K562 (cell line): ENCODE results near the gene ETV7. TPM values are rescaled to one million over a fixed set of nuclear protein-coding genes. Genes with fewer than 3 reads are reported as not detected.
A peak's percentile ranks its signal among the peaks of the same experiment; 100 is the strongest.

Experiments used
- ATAC-seq: fragments of 200-7000 bp; cut with Tn5 transposase; 3 replicates; pipeline ENCODE4 v1.9.1; 2020; ENCODE audit warnings: moderate library complexity
- BruUV-seq: library from RNA; stranded (reverse); fragments of 400-500 nt; replicated peaks from 2 replicates; lab custom pipeline; 2021; lab: Mats Ljungman, UMichigan
- CTCF ChIA-PET: fragments of 300-600 bp; formaldehyde crosslinking; extraction: SDS; loops from one replicate; lab custom pipeline; 2021; ENCODE audit warnings: low intra/inter-chr PET ratio; lab: Yijun Ruan, JAX
- POLR2A ChIA-PET: fragments of 300-600, 350-650 bp; sonication (Branson Sonifier 250); formaldehyde crosslinking; extraction: SDS; loops from one replicate; lab custom pipeline; 2021; ENCODE audit warnings: antibody characterized with exemption, inconsistent platforms; lab: Yijun Ruan, JAX
- DNase-seq, 4 experiments: peaks; one replicate each; pipeline versions ENCODE4 v3.0.0 to v3.0.0-alpha.2; 2011 to 2018; ENCODE audit warnings: low spot score in 3 of 4, mixed read lengths in 3 of 4; ENCODE audit errors: extremely low read depth in 1 of 4
- FAIRE-seq: peaks from 2 replicates; lab custom pipeline; 2011; peaks lifted over from hg19 to GRCh38; lab: Jason Lieb, UNC
- H2AFZ ChIP-seq: 2 replicates; pipeline ENCODE4 v1.6.0; 2011; ENCODE audit warnings: low read depth, low read length, control low read depth, inconsistent platforms
- H3K27ac ChIP-seq: fragments of 200-600 bp; 3 replicates; pipeline ENCODE4 v1.8.0; 2011; ENCODE audit warnings: low read depth, mild to moderate bottlenecking, control low read depth, inconsistent platforms, low read length, moderate library complexity, mixed read lengths; ENCODE audit errors: extremely low read depth
- H3K27me3 ChIP-seq, 2 experiments: fragments of 300-600 bp in 1 of 2; 2 replicates in 1 of 2; 3 replicates in 1 of 2; pipeline versions ENCODE4 v1.6.0 to v1.8.0; 2011; ENCODE audit warnings: inconsistent platforms in 2 of 2, low read length in 2 of 2, mild to moderate bottlenecking in 1 of 2, mixed read lengths in 1 of 2, moderate library complexity in 1 of 2; ENCODE audit not compliant: control insufficient read depth in 2 of 2, insufficient read depth in 2 of 2
- H3K36me3 ChIP-seq: fragments of 300-600 bp; 3 replicates; pipeline ENCODE4 v1.8.0; 2011; ENCODE audit warnings: mild to moderate bottlenecking, low read length, inconsistent platforms; ENCODE audit not compliant: control insufficient read depth, insufficient read depth
- H3K4me1 ChIP-seq, 2 experiments: fragments of 200-600 bp in 1 of 2; replicated peaks in 1 of 2; 2 replicates in 1 of 2; 3 replicates in 1 of 2; pipeline versions ENCODE4 v1.5.1 to v1.8.0; 2011; ENCODE audit warnings: inconsistent platforms in 2 of 2, low read length in 2 of 2, mild to moderate bottlenecking in 1 of 2, mixed read lengths in 1 of 2, moderate library complexity in 1 of 2; ENCODE audit not compliant: control insufficient read depth in 2 of 2, insufficient read depth in 2 of 2
- H3K4me2 ChIP-seq: 2 replicates; pipeline ENCODE4 v1.6.1; 2011; ENCODE audit warnings: low read length, control low read depth, inconsistent platforms, mixed read lengths; ENCODE audit not compliant: insufficient read depth
- H3K4me3 ChIP-seq: fragments of 200-600 bp; sonication (generic), shearing (Covaris generic); 2 replicates; pipeline ENCODE4 v1.5.1; 2016; ENCODE audit warnings: control low read depth, inconsistent platforms
- H3K79me2 ChIP-seq: fragments of 200-600 bp; 3 replicates; pipeline ENCODE4 v1.8.0; 2011; ENCODE audit warnings: low read length, inconsistent platforms; ENCODE audit not compliant: control insufficient read depth, insufficient read depth
- H3K9ac ChIP-seq, 2 experiments: 2 replicates each; pipeline versions ENCODE4 v1.6.0 to v1.6.1; 2011; ENCODE audit warnings: low read depth in 2 of 2, low read length in 2 of 2, control low read depth in 1 of 2, inconsistent platforms in 1 of 2, mild to moderate bottlenecking in 1 of 2, mixed read lengths in 1 of 2; ENCODE audit not compliant: insufficient read depth in 1 of 2
- H3K9me1 ChIP-seq: one replicate; pipeline ENCODE4 v1.6.0; 2011; ENCODE audit warnings: inconsistent platforms, mild to moderate bottlenecking, low read length, moderate library complexity; ENCODE audit not compliant: control insufficient read depth, insufficient read depth
- H3K9me3 ChIP-seq: replicated peaks from 2 replicates; pipeline ENCODE4 v1.5.1; 2011; ENCODE audit warnings: low read depth, low read length, inconsistent platforms; ENCODE audit not compliant: control insufficient read depth, insufficient read depth
- H4K20me1 ChIP-seq: replicated peaks from 2 replicates; pipeline ENCODE4 v1.6.1; 2011; ENCODE audit warnings: low read length, inconsistent platforms, mixed read lengths; ENCODE audit not compliant: control insufficient read depth, insufficient read depth
- ATF3 ChIP-seq, 2 experiments: fragments of 450-650 bp in 1 of 2; sonication (generic) in 1 of 2; formaldehyde crosslinking in 1 of 2; IDR thresholded peaks in 1 of 2; conservative IDR thresholded peaks in 1 of 2; 2 replicates each; pipeline versions ENCODE4 v1.6.1 to v1.8.1; 2016 to 2023; ENCODE audit warnings: mild to moderate bottlenecking in 2 of 2, moderate library complexity in 2 of 2, inconsistent platforms in 1 of 2, missing genetic modification reagents in 1 of 2
- ATF7 ChIP-seq: fragments of 450-650 bp; IDR thresholded peaks from 2 replicates; pipeline ENCODE4 v1.7.1; 2014; ENCODE audit warnings: mild to moderate bottlenecking, moderate library complexity
- BHLHE40 ChIP-seq: IDR thresholded peaks from 2 replicates; pipeline ENCODE4 v1.6.1; 2011; ENCODE audit warnings: low read length, improper control_type of control experiment
- CCNT2 ChIP-seq: IDR thresholded peaks from 2 replicates; pipeline ENCODE4 v1.6.1; 2011; ENCODE audit warnings: borderline replicate concordance, low read depth, mild to moderate bottlenecking, moderate library complexity, mixed read lengths, low read length; ENCODE audit not compliant: insufficient read length; ENCODE audit errors: extremely low read depth
- DPF2 ChIP-seq: fragments of 450-650 bp; IDR thresholded peaks from 2 replicates; pipeline ENCODE4 v1.6.1; 2016
- E2F3 ChIP-seq: fragments of 250-450 bp; sonication (Bioruptor Pico); IDR thresholded peaks from 2 replicates; pipeline ENCODE4 v1.4.0; 2020; ENCODE audit warnings: mild to moderate bottlenecking
- JUN ChIP-seq, 2 experiments: sonication (generic) in 1 of 2; formaldehyde crosslinking in 1 of 2; IDR thresholded peaks; 2 replicates each; pipeline versions ENCODE4 v1.6.1 to v1.8.0; 2012 to 2022; ENCODE audit warnings: borderline replicate concordance in 2 of 2, mild to moderate bottlenecking in 2 of 2, improper control_type of control experiment in 1 of 2, low read depth in 1 of 2, low read length in 1 of 2, missing genetic modification reagents in 1 of 2
- JUND ChIP-seq, 2 experiments: IDR thresholded peaks; 2 replicates in 1 of 2; 3 replicates in 1 of 2; pipeline ENCODE4 v1.6.1; 2011; ENCODE audit warnings: borderline replicate concordance in 2 of 2, low read depth in 2 of 2, low read length in 2 of 2, improper control_type of control experiment in 1 of 2, missing biosample characterization in 1 of 2, missing genetic modification characterization in 1 of 2, missing genetic modification reagents in 1 of 2
- MEIS2 ChIP-seq: fragments of 450-650 bp; IDR thresholded peaks from 2 replicates; pipeline ENCODE4 v1.6.1; 2014; ENCODE audit warnings: mild to moderate bottlenecking; ENCODE audit not compliant: partially characterized antibody
- PREB ChIP-seq: sonication (generic); formaldehyde crosslinking; IDR thresholded peaks from 2 replicates; pipeline ENCODE4 v1.8.1; 2023; ENCODE audit warnings: mild to moderate bottlenecking, missing genetic modification reagents
- TAL1 ChIP-seq: fragments of 450-650 bp; IDR thresholded peaks from 2 replicates; pipeline ENCODE4 v1.6.1; 2016; ENCODE audit warnings: mild to moderate bottlenecking
- ZBTB34 ChIP-seq: fragments of 250-450 bp; sonication (Bioruptor Pico); IDR thresholded peaks from 2 replicates; pipeline ENCODE4 v1.8.0; 2021; ENCODE audit warnings: mild to moderate bottlenecking, moderate library complexity
- ZNF408 ChIP-seq: fragments of 250-450 bp; sonication (Bioruptor Pico); IDR thresholded peaks from 2 replicates; pipeline ENCODE4 v1.4.0; 2020; ENCODE audit warnings: low read depth, mild to moderate bottlenecking, moderate library complexity
- WGBS: fragments of 100-300 bp; shearing (Covaris generic); methylation state at CpG from one replicate; pipeline ENCODE4 v1.1.6; 2016; ENCODE audit warnings: low coverage, mixed read lengths; ENCODE audit not compliant: insufficient coverage; ENCODE audit errors: missing lambda C conversion rate; 5-methylcytosine and 5-hydroxymethylcytosine counted together
- in situ Hi-C: fragments of 300-500 bp; cut with MboI; formaldehyde crosslinking; loops from 4 replicates; pipeline ENCODE4 v1.15.0; 2018; ENCODE audit warnings: inconsistent platforms, mixed read lengths
- intact Hi-C: fragments of 100-400 bp; cut with micrococcal nuclease; formaldehyde crosslinking; loops from 2 replicates; pipeline ENCODE4 v1.14.2; 2022
- polyA plus RNA-seq, 8 experiments: library from polyadenylated mRNA; depleted of rRNA in 4 of 8; stranded (reverse) in 5 of 8; unstranded in 3 of 8; fragments of >200 nt; fragmentation: Nextera tagmentation in 2 of 8; fragmentation: Illumina TruSeq in 1 of 8; extraction: Ambion mirVana in 2 of 8; extraction: Trizol in 1 of 8; gene quantifications; 2 replicates each; pipeline versions ENCODE4 v1.2.1 to v1.2.3, GENCODE V29; 2011 to 2014; ENCODE audit warnings: inconsistent platforms in 1 of 8, missing spikeins in 1 of 8
- total RNA-seq, 7 experiments: library from RNA; depleted of rRNA in 6 of 7; stranded (reverse); fragments of >200 nt in 6 of 7; fragmentation: Illumina TruSeq in 2 of 7; extraction: Trizol in 2 of 7; gene quantifications; 2 replicates each; pipeline versions ENCODE4 v1.2.1 to v1.2.3, GENCODE V29; 2011 to 2021; ENCODE audit warnings: low replicate concordance in 1 of 7

The ETV7 gene
- total and polyA plus RNA-seq, 9 of the 15 experiments (the other 6 are each of a cell fraction or from before 2014, with no cell fraction given), result 0.07 to 0.22 (median 0.14) TPM; not detected in 3

- ChIA-PET CTCF (no interaction called here), POLR2A (interaction anchor here (0.5 kb wide), 1 partner anchor 1336 kb away, joined by 3 read pairs; no protein-coding TSS in a partner anchor)
- Histone ChIP-seq H3K27ac (no peak overlapping the region), H3K9ac (no peak overlapping the region), H3K4me2 (no peak overlapping the region), H4K20me1 (peaks cover 9% of the 10 kb centered on the region; the same call in 1 of the 2 replicates), H3K4me3 (no peak overlapping the region), H3K36me3 (no peaks in the 10 kb centered on the region), H3K4me1 (peaks cover 5 to 24% of the 10 kb centered on the region in 2 experiments; a peak in 4 of 5 replicates), H3K9me3 (peaks cover 5% of the 10 kb centered on the region; the same call in 1 of the 2 replicates), H3K79me2 (no peaks in the 10 kb centered on the region), H2AFZ (no peak overlapping the region), H3K27me3 (no peaks in the 10 kb centered on the region; a peak in 1 of 5 replicates), H3K9me1 (no peaks in the 10 kb centered on the region)
- FAIRE-seq (no peak), ATAC-seq (no peak), DNase-seq (no peak)
- 7% methylated on average over 4 of the region's 4 CpGs for WGBS
- no TSS peak for BruUV-seq
- TF ChIP-seq JUN (IDR thresholded peaks at IDR 0.05; ENCODE audit: borderline replicate concordance, low read depth, low read length) (peak; percentile 47; the same call in 1 of the 2 replicates), JUN (CRISPR knock-in tag; IDR thresholded peaks at IDR 0.05; ENCODE audit: borderline replicate concordance) (no peak), ATF7 (peak; percentile 33; the same call in 1 of the 2 replicates), E2F3 (no peak), DPF2 (0 out of 2 replicates have a peak, but pooled peaks have one; percentile 19), MEIS2 (peak; percentile 27), CCNT2 (no peak), ATF3 (IDR thresholded peaks at IDR 0.05) (peak; percentile 86), ATF3 (CRISPR knock-in tag; conservative IDR thresholded peaks at IDR 0.05) (no peak), PREB (CRISPR knock-in tag) (no peak), JUND (IDR thresholded peaks at IDR 0.05; ENCODE audit: borderline replicate concordance, low read depth, low read length) (peak; percentile 46; the same call in 1 of the 2 replicates), JUND (tag; IDR thresholded peaks at IDR 0.05; ENCODE audit: borderline replicate concordance, low read depth, low read length) (no peak; the same call in 2 of the 3 replicates), BHLHE40 (peak; percentile 52; the same call in 1 of the 2 replicates), TAL1 (no peak), ZBTB34 (CRISPR knock-in tag) (no peak), ZNF408 (CRISPR knock-in tag) (no peak)
- intact Hi-C loops, result no loop called here
- in situ Hi-C loops, result no loop called here
Measured at GRCh38 chr6:36353411-36353915, 34.0 kb downstream of the ETV7 start.
